ENCODE results near the gene TRAF3IP3. TPM values are rescaled to one million over a fixed set of nuclear protein-coding genes. Genes with fewer than 3 reads are reported as not detected.

The TRAF3IP3 gene
- total and polyA plus RNA-seq, 2 of the 13 experiments (the other 11 are each of a cell fraction or from before 2014, with no cell fraction given) = not detected

- TF ChIP-seq ARNT (IDR thresholded peaks at IDR 0.05) = no peak
- TF ChIP-seq ATF5 (CRISPR knock-in tag; IDR thresholded peaks at IDR 0.05; ENCODE audit: low read depth) = no peak
- TF ChIP-seq GATAD2A (CRISPR knock-in tag; IDR thresholded peaks at IDR 0.05) = peak; percentile 37; the same call in 1 of the 2 replicates
- TF ChIP-seq SOX5 (CRISPR knock-in tag; IDR thresholded peaks at IDR 0.05; ENCODE audit: borderline replicate concordance) = peak; percentile 44; the same call in 1 of the 2 replicates
- no peak for TF ChIP-seq GPBP1L1 (CRISPR knock-in tag; IDR thresholded peaks at IDR 0.05)
- TF ChIP-seq FOXP4 (CRISPR knock-in tag; IDR thresholded peaks at IDR 0.05) = peak; percentile 43
- TF ChIP-seq ZBTB39 (CRISPR knock-in tag; IDR thresholded peaks at IDR 0.05) = no peak
- no peak for TF ChIP-seq SAFB2 (CRISPR knock-in tag; IDR thresholded peaks at IDR 0.05; ENCODE audit: borderline replicate concordance, low read depth)
- no peak for TF ChIP-seq E2F1 (CRISPR knock-in tag; IDR thresholded peaks at IDR 0.05)
- peak; percentile 73 for TF ChIP-seq BCL6 (CRISPR knock-in tag; IDR thresholded peaks at IDR 0.05)
- no peak for TF ChIP-seq ZNF446 (CRISPR knock-in tag; IDR thresholded peaks at IDR 0.05)
- TF ChIP-seq ETV5 (CRISPR knock-in tag; IDR thresholded peaks at IDR 0.05; ENCODE audit: borderline replicate concordance) = peak; percentile 67; the same call in 1 of the 2 replicates
- no peak for TF ChIP-seq MTF2 (CRISPR knock-in tag; IDR thresholded peaks at IDR 0.05; ENCODE audit: borderline replicate concordance)
- TF ChIP-seq ONECUT2 (CRISPR knock-in tag; IDR thresholded peaks at IDR 0.05) = peak; percentile 72
- TF ChIP-seq HOXD1 (CRISPR knock-in tag; IDR thresholded peaks at IDR 0.05) = no peak
- no peak for TF ChIP-seq MYPOP (CRISPR knock-in tag; IDR thresholded peaks at IDR 0.05)
- no peak for TF ChIP-seq LCORL (IDR thresholded peaks at IDR 0.05)
- TF ChIP-seq LCORL (CRISPR knock-in tag; IDR thresholded peaks at IDR 0.05) = peak; percentile 90
- TF ChIP-seq RARA (CRISPR knock-in tag; IDR thresholded peaks at IDR 0.05) = no peak
- TF ChIP-seq POLR2A (IDR thresholded peaks at IDR 0.05; ENCODE audit: insufficient read depth in 1 of 2, low read depth in 2 of 2, low read length in 2 of 2) = no peak
- 0 out of 2 replicates have a peak, but pooled peaks have one; percentile 28 for TF ChIP-seq HNF4G (IDR thresholded peaks at IDR 0.05; ENCODE audit: borderline replicate concordance, low read depth, low read length)
- TF ChIP-seq HNF4G (CRISPR knock-in tag; IDR thresholded peaks at IDR 0.05; ENCODE audit: borderline replicate concordance, low read depth) = no peak; the same call in 1 of the 2 replicates
- TF ChIP-seq TBX2 (CRISPR knock-in tag; IDR thresholded peaks at IDR 0.05; ENCODE audit: borderline replicate concordance) = no peak
- TF ChIP-seq ZFP36L2 (CRISPR knock-in tag; IDR thresholded peaks at IDR 0.05) = no peak
Observed at GRCh38 chr1:209813902-209814301, 58.0 kb downstream of the TRAF3IP3 start (continued).

All from HepG2 (cell line).